MM.1S (cell line): ENCODE measurements around the gene KHDRBS2.

Experiments
- DNase-seq: peaks from one replicate; pipeline ENCODE4 v3.0.0-alpha.2; 2015
- H2AFZ ChIP-seq: fragments of 300-600 bp; sonication (generic); 2 replicates; pipeline ENCODE4 v1.6.0; 2016; ENCODE audit warnings: antibody characterized with exemption, low read length
- H3F3A ChIP-seq: fragments of 300-600 bp; sonication (generic); 2 replicates; pipeline ENCODE4 v1.6.1; 2016; ENCODE audit warnings: mild to moderate bottlenecking, antibody characterized with exemption, low read length, moderate library complexity, mixed read lengths; ENCODE audit not compliant: insufficient read depth
- H3K27ac ChIP-seq: fragments of 300-600 bp; sonication (generic); 2 replicates; pipeline ENCODE4 v1.5.1; 2016; ENCODE audit warnings: mild to moderate bottlenecking, low read length
- H3K27me3 ChIP-seq: fragments of 300-600 bp; sonication (generic); replicated peaks from 2 replicates; pipeline ENCODE4 v1.6.0; 2016; ENCODE audit warnings: low read length; ENCODE audit not compliant: insufficient read depth
- H3K36me3 ChIP-seq: fragments of 300-600 bp; sonication (generic); replicated peaks from 2 replicates; pipeline ENCODE4 v1.6.1; 2016; ENCODE audit warnings: mild to moderate bottlenecking, low read length, mixed read lengths; ENCODE audit not compliant: insufficient read depth
- H3K4me1 ChIP-seq: fragments of 300-600 bp; sonication (generic); 2 replicates; pipeline ENCODE4 v1.6.1; 2016; ENCODE audit warnings: low read length, mixed read lengths
- H3K4me2 ChIP-seq: fragments of 300-600 bp; sonication (generic); 2 replicates; pipeline ENCODE4 v1.6.0; 2016; ENCODE audit warnings: low read depth, low read length
- H3K4me3 ChIP-seq: fragments of 300-600 bp; sonication (generic); 2 replicates; pipeline ENCODE4 v1.5.1; 2016; ENCODE audit warnings: low read length, mixed read lengths
- H3K79me2 ChIP-seq: fragments of 300-600 bp; sonication (generic); 2 replicates; pipeline ENCODE4 v1.6.1; 2016; ENCODE audit warnings: mixed run types, low read length, mixed read lengths
- H3K9ac ChIP-seq: fragments of 300-600 bp; sonication (generic); 2 replicates; pipeline ENCODE4 v1.6.1; 2016; ENCODE audit warnings: low read length, mixed read lengths
- H3K9me2 ChIP-seq: fragments of 300-600 bp; sonication (generic); replicated peaks from 2 replicates; pipeline ENCODE4 v1.6.1; 2016; ENCODE audit warnings: mild to moderate bottlenecking, low read length, mixed read lengths; ENCODE audit not compliant: insufficient read depth
- H3K9me3 ChIP-seq: fragments of 300-600 bp; sonication (generic); replicated peaks from 2 replicates; pipeline ENCODE4 v1.6.1; 2016; ENCODE audit warnings: mild to moderate bottlenecking, low read length, mixed read lengths; ENCODE audit not compliant: insufficient read depth
- H4K20me1 ChIP-seq: fragments of 300-600 bp; sonication (generic); 2 replicates; pipeline ENCODE4 v1.6.1; 2016; ENCODE audit warnings: mild to moderate bottlenecking, low read length, moderate library complexity, mixed read lengths; ENCODE audit not compliant: insufficient read depth
- CTCF ChIP-seq: fragments of 300-600 bp; sonication (generic); IDR thresholded peaks from 2 replicates; pipeline ENCODE4 v1.5.1; 2016; ENCODE audit warnings: antibody characterized with exemption, low read length, mixed read lengths
- EZH2 ChIP-seq: fragments of 300-600 bp; sonication (generic); optimal IDR thresholded peaks from 2 replicates; pipeline ENCODE3; 2017; ENCODE audit warnings: low read depth, mild to moderate bottlenecking, antibody characterized with exemption, low read length, mixed read lengths
- EZH2phosphoT487 ChIP-seq: fragments of 300-600 bp; sonication (generic); IDR thresholded peaks from 2 replicates; pipeline ENCODE4 v1.6.1; 2018; ENCODE audit warnings: antibody characterized with exemption, low read length

Gene KHDRBS2

GRCh38 chr6:62013719-62014118, 272.3 kb downstream of the KHDRBS2 start:
- H3K27me3 ChIP-seq = no peaks in the 10 kb centered on the region
- no peaks in the 10 kb centered on the region for H3K36me3 ChIP-seq
- H3K9me2 ChIP-seq = no peaks in the 10 kb centered on the region
- no peak overlapping the region for H2AFZ ChIP-seq
- no peak overlapping the region for H3K4me2 ChIP-seq
- no peak for DNase-seq
- no peak overlapping the region for H3K4me3 ChIP-seq
- no peaks in the 10 kb centered on the region for H4K20me1 ChIP-seq
- no peaks in the 10 kb centered on the region for H3K4me1 ChIP-seq
- H3K9ac ChIP-seq = no peak overlapping the region
- no peaks in the 10 kb centered on the region for H3F3A ChIP-seq
- H3K9me3 ChIP-seq = no peaks in the 10 kb centered on the region
- no peak overlapping the region for H3K27ac ChIP-seq
- no peaks in the 10 kb centered on the region for H3K79me2 ChIP-seq
- TF ChIP-seq EZH2 (no peak), CTCF (no peak), EZH2phosphoT487 (no peak)

- Histone ChIP-seq H4K20me1 (no peaks in the 10 kb centered on the region), H3F3A (no peaks in the 10 kb centered on the region), H3K27ac (no peak overlapping the region), H3K27me3 (no peaks in the 10 kb centered on the region), H3K36me3 (no peaks in the 10 kb centered on the region), H3K4me2 (no peak overlapping the region), H3K9ac (no peak overlapping the region), H3K79me2 (no peaks in the 10 kb centered on the region), H2AFZ (no peak overlapping the region), H3K9me2 (no peaks in the 10 kb centered on the region), H3K4me3 (no peak overlapping the region), H3K9me3 (no peaks in the 10 kb centered on the region), H3K4me1 (no peaks in the 10 kb centered on the region)
- TF ChIP-seq EZH2 (no peak), EZH2phosphoT487 (no peak), CTCF (no peak)
- no peak for DNase-seq
These were observed 276.6 kb downstream of the KHDRBS2 start for GRCh38 chr6:62009445-62009844.

GRCh38 chr6:61989616-61990015, 296.4 kb downstream of the KHDRBS2 start:
- H3K27me3 ChIP-seq = no peaks in the 10 kb centered on the region
- no peaks in the 10 kb centered on the region for H3K4me1 ChIP-seq
- H3K79me2 ChIP-seq = no peaks in the 10 kb centered on the region
- H3K36me3 ChIP-seq = no peaks in the 10 kb centered on the region
- H3K4me3 ChIP-seq = no peak overlapping the region
- H3K4me2 ChIP-seq = no peak overlapping the region
- no peak overlapping the region for H2AFZ ChIP-seq
- H3K9me3 ChIP-seq = no peaks in the 10 kb centered on the region
- no peaks in the 10 kb centered on the region for H4K20me1 ChIP-seq
- no peak for DNase-seq
- no peaks in the 10 kb centered on the region for H3K9me2 ChIP-seq
- TF ChIP-seq CTCF = no peak
- TF ChIP-seq EZH2phosphoT487 = no peak
- TF ChIP-seq EZH2 = no peak
- H3K9ac ChIP-seq = no peak overlapping the region
- H3F3A ChIP-seq = no peaks in the 10 kb centered on the region
- H3K27ac ChIP-seq = no peak overlapping the region
